Measurements from ENCODE around the gene PTCHD1.

PTCHD1 gene

DNA sequence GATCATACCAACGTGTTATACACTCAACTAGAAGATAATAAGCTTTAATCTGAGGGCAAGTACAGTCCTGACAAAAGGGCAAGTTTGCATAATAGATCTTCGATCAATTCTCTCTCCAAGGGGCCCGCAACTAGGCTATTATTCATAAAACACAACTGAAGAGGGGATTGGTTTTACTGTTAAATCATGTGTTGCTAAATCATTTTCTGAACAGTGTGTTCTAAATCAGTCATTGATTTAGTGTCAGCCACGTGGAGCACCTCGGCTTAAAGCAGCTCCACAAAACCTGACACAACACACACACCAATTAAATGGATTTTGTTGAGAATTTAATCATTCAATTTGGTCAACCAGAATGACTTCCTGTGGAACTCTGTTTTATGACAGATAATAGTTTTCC lies 61.6 kb downstream of the PTCHD1 start:
- H3K36me3 Mint-ChIP-seq (ENCODE audit: low read depth) = no peaks in the 10 kb centered on the region

DNA sequence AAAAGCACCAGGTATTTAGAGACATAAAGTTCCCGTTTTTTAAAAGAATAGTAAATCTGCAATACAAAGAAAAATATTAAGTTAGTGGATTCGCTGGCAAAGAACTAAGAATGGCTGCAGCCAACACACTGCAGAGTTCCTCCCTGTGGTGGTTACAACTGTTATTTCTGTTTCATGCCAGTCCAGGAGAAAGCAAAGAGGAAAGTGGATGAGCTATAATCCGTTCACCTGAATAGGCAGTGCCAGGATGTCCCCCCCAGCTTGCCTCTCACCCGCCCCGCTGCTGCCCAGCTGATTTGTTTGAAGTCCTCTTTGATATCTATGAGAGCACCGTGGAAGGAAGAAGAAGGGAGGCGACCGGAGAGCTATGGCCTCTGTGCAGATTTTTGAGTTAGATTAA lies 63.9 kb downstream of the PTCHD1 start:
- DNase-seq = no peak
- Mint-ChIP-seq H3K27ac (no peak overlapping the region), H3K9me3 (peaks cover 1% of the 10 kb centered on the region), H3K36me3 (ENCODE audit: low read depth) (no peaks in the 10 kb centered on the region), H3K27me3 (ENCODE audit: low read depth, poor library complexity) (peaks cover 3% of the 10 kb centered on the region), H3K4me1 (peaks cover 8% of the 10 kb centered on the region), H3K4me3 (no peak overlapping the region)
- TF ChIP-seq, protein P1, sequence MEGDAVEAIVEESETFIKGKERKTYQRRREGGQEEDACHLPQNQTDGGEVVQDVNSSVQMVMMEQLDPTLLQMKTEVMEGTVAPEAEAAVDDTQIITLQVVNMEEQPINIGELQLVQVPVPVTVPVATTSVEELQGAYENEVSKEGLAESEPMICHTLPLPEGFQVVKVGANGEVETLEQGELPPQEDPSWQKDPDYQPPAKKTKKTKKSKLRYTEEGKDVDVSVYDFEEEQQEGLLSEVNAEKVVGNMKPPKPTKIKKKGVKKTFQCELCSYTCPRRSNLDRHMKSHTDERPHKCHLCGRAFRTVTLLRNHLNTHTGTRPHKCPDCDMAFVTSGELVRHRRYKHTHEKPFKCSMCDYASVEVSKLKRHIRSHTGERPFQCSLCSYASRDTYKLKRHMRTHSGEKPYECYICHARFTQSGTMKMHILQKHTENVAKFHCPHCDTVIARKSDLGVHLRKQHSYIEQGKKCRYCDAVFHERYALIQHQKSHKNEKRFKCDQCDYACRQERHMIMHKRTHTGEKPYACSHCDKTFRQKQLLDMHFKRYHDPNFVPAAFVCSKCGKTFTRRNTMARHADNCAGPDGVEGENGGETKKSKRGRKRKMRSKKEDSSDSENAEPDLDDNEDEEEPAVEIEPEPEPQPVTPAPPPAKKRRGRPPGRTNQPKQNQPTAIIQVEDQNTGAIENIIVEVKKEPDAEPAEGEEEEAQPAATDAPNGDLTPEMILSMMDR (IDR thresholded peaks at IDR 0.05) = no peak

More for the DNA sequence above, 61.6 kb downstream of the PTCHD1 start:
- no peak overlapping the region for H3K4me3 Mint-ChIP-seq
- peaks cover 3% of the 10 kb centered on the region for H3K27me3 Mint-ChIP-seq (ENCODE audit: low read depth, poor library complexity)
- peaks cover 16% of the 10 kb centered on the region for H3K9me3 Mint-ChIP-seq
- TF ChIP-seq, protein P1 (IDR thresholded peaks at IDR 0.05) = no peak
- H3K4me1 Mint-ChIP-seq = peaks cover 20% of the 10 kb centered on the region
- H3K27ac Mint-ChIP-seq = no peak overlapping the region
- no peak for DNase-seq

DNA sequence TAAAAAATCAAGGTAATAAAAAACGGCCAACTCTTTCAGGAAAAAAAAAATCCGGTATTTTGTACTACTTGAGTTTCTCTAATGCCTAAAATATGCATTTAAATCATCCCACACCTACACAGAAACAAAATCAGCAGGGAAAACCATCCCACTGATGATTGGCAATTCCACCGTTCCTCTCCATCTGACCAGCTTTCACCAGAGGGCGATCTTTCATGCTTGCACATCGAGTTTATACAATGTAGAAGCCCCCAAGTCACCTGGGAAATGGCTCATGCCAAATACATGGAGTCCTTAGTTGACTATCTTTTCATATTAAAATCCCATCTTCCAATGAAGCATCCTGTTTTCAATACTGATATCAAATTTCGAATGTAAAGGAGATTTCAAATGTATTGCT lies 69.2 kb downstream of the PTCHD1 start:
- TF ChIP-seq, protein P1 (IDR thresholded peaks at IDR 0.05) = peak; percentile 17
- Mint-ChIP-seq H3K27me3 (ENCODE audit: low read depth, poor library complexity) (peaks cover 2% of the 10 kb centered on the region), H3K4me3 (no peak overlapping the region), H3K36me3 (ENCODE audit: low read depth) (no peaks in the 10 kb centered on the region), H3K4me1 (peaks cover 15% of the 10 kb centered on the region), H3K9me3 (no peaks in the 10 kb centered on the region), H3K27ac (no peak overlapping the region)
- no peak for DNase-seq

DNA sequence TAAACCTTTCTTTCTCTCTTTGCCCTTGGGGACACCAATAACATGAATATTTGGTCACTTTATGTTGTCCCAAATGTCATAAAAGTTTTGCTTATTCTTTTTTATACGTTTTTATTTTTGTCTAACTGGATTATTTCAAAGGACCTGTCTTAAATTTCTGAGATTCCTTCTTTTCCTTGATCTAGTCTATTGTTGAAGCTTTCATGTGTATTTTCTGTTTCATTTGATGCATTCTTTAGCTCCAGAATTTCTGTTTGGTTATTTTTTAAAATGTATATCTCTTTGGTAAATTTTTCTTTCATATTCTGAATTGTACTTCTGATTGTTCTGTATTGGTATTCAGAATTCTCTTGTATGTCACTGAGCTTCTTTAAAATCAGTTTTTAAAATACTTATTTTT lies 88.3 kb downstream of the PTCHD1 start:
- no peak for DNase-seq
- Mint-ChIP-seq H3K9me3 (peaks cover 66% of the 10 kb centered on the region), H3K4me3 (no peak overlapping the region), H3K27me3 (ENCODE audit: low read depth, poor library complexity) (peaks cover 3% of the 10 kb centered on the region), H3K36me3 (ENCODE audit: low read depth) (peaks cover 3% of the 10 kb centered on the region), H3K27ac (no peak overlapping the region), H3K4me1 (no peaks in the 10 kb centered on the region)
- TF ChIP-seq, protein P1 (IDR thresholded peaks at IDR 0.05) = no peak

DNA sequence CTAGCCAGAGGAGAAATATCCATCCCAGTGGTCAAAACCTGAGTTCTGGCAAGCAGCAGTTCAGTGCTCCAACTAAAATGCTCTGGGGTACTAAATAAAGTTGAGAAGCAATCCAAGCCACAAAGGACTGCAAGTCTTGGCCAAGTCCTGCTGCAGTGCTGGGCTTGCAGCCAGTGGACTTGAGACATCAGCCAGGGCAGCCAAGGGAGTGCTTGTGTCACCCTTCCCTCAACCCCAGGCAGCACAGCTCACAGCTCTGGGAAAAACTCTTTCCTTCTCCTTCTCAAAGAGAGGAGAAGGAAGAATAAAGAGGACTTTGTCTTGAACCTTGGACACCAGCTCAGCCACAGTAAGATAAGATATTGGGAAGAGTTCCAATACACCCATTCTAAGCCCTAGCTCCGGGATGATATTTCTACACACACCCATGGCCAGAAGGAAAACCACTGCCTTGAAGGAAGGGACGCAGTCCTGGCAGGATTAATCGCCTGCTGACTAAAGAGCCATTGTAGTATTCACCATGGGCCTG lies 99.8 kb downstream of the PTCHD1 start:
- no peaks in the 10 kb centered on the region for H3K36me3 Mint-ChIP-seq (ENCODE audit: low read depth)
- TF ChIP-seq, protein P1 (IDR thresholded peaks at IDR 0.05) = no peak
- no peak overlapping the region for H3K4me3 Mint-ChIP-seq
- DNase-seq = no peak
- peaks cover 2% of the 10 kb centered on the region for H3K27me3 Mint-ChIP-seq (ENCODE audit: low read depth, poor library complexity)
- peaks cover 11% of the 10 kb centered on the region for H3K9me3 Mint-ChIP-seq
- no peaks in the 10 kb centered on the region for H3K4me1 Mint-ChIP-seq
- H3K27ac Mint-ChIP-seq = no peak overlapping the region

DNA sequence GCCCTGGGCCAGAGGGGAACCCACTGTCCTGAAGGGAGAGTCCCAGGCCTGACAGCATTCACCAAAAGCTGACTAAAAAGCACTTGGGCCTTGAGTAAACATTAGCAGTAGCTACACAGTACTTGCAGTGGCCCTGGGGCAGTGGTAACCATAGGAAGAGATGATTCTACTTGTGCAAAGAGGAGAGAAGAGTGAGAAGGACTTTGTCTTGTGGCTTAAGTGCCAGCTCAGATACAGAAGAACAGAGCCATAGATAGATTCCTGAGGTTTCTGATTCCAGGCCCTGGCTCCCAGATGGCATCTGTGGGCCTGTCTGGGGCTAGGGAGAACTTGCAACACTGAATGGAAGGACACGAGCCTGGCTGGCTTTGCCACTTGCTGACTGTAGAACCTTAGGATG lies 100.5 kb downstream of the PTCHD1 start:
- peaks cover 5% of the 10 kb centered on the region for H3K9me3 Mint-ChIP-seq
- peaks cover 2% of the 10 kb centered on the region for H3K27me3 Mint-ChIP-seq (ENCODE audit: low read depth, poor library complexity)
- H3K4me1 Mint-ChIP-seq = no peaks in the 10 kb centered on the region
- H3K27ac Mint-ChIP-seq = no peak overlapping the region
- no peak overlapping the region for H3K4me3 Mint-ChIP-seq
- TF ChIP-seq, protein P1 (IDR thresholded peaks at IDR 0.05) = no peak
- H3K36me3 Mint-ChIP-seq (ENCODE audit: low read depth) = no peaks in the 10 kb centered on the region
- DNase-seq = no peak
